Measurements from ENCODE around the gene SEMA5A.
"Not testable (repeated sequence)": the region's sequence is repeated elsewhere in the genome, so short reads cannot be mapped to it uniquely, and the experiment has no call there.

The SEMA5A gene

DNA sequence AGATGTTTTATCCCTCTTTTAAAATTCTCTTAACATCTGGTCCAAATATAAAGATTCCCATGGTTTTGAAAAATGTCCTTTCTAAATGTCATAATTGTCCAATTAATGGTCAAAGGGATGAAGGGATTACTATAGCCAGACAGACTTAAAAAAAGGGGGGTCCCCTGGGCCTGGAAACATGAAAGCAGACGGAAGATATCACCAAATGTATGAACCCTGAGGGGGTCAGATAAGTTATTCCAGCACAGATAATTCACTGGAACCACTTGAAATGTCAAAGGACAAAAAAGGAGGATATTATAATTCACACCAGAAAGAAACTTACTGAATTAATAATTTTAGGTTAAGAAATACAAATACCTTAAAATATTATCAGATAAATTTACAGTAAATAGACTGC, 155.8 kb downstream of the SEMA5A start:
- DNase-seq, result no peak

DNA sequence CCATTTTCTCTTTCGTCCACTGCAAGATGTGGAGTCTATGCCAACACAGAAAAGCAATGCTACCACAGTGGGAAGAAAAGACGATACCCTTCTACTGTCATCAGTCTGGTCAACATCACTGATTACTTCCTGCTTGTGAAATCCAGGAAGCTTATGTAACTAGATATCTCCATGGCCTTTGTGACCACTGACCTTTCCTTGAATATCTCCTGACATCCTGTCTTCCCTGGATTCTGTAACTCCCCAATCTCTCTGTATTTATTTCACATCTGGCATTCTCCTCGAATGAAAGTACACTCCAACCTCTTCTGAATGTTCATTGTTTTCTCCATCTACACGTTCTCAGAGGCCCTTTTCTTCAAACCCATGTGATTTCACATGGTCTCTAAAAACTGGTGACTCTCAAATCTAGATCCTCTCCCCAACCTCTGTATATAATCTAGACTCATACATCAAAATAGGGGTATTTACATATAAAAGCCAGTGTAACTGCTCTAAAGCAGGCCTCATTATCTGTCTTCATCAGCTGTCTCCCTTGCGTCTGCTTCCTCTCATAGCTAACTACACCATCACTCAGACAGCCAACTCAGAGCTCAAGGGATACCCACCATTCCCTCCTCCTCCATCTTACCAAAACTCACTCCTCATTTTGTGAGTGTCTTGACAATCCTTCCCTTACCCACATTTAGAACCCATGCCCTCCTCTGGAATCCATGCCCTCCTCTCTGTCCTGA, 156.8 kb downstream of the SEMA5A start:
- DNase-seq, result peak; percentile 7

DNA sequence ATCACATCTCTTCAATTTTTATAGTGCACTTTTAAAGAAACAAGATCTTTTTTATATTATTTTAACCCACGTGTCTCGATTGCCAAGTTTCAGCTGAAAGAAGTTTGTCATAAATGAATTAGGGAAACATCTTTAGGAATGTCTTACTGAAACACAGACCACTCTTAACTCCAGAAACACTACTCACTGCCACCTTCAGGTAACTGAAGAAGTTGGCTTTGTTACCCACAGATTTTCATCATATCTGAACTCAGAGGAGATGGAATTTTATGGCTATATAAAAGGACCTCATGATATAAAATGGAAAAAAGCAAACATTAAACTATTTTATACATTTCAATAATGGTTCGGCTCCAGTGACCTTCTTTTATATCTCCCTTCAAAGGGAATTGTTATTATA, 158.0 kb downstream of the SEMA5A start:
- no peak for DNase-seq

DNA sequence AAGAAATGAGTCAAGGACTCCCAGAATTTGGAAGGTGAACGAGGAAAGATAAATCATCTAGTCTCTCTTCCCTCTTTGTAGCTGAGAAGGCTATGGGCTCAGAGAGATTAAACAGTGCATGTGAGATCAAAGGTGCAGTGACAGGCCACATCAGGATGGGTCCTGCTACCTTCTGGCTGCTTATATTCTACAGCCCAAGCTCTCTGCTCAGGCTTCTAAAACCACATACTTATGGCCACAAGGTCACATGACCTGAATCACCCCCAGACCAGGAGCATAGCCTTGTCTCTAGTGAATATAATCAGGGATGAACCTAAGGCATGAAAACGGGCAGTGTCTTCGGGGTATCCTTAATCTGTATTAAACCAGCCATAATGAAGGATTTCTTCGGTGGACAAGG, 158.9 kb downstream of the SEMA5A start:
- no peak for DNase-seq

DNA sequence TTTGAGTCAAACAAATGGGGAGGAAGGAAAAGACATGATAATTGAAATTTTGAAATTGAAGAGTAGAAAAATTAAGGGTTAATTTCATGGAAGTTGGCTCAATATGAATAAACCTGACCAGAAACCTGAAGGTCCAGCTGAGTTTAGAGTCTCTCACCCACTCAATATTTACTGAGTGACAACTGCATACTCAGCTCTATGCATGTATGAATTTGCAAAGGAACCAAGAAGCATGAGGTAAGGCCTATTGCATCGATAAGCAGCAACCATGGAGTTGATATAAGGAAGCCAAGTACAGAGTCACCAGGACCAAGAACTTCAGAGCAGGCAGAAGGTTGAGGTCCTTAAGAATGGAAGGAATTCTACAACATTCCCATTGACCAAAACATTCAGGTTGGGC, 163.4 kb downstream of the SEMA5A start:
- no peak for DNase-seq

DNA sequence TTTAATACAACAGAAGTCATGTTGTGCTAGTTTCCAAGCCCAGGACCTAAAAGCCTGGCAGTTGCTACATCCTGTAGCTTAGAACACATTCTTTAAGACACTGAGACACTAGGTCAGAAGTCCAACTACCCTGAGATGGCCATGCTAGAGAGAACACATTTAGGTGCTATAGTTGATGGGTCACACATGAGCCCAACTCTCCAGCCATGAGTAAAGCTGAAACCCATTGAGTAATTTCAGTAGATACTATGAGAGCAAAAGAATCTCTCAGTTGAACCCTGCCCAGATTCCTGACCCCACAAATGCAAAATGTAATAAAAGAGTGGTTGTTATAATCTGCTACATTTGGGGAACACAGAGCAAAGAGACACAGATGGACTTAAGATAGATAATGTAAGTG, 164.4 kb downstream of the SEMA5A start:
- no peak for DNase-seq

DNA sequence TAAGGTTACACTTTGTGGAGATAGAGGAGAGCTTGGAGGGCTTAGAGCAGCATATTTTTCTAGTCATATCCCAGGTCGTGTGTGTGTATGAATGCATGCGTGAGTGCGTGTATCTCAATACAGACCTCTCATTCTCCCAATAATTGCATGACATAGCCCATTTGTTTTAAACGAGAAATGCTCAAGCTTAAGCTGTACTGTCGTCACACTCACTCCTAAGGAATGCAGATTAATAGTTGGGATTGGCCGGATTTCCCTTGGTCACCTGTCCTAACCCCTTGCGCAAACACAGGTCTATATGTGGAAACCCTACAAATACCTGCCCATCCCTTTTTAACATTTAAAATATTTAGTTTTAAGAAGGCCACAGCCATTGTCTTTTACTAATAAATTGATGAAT, 165.8 kb downstream of the SEMA5A start:
- no peak for DNase-seq

DNA sequence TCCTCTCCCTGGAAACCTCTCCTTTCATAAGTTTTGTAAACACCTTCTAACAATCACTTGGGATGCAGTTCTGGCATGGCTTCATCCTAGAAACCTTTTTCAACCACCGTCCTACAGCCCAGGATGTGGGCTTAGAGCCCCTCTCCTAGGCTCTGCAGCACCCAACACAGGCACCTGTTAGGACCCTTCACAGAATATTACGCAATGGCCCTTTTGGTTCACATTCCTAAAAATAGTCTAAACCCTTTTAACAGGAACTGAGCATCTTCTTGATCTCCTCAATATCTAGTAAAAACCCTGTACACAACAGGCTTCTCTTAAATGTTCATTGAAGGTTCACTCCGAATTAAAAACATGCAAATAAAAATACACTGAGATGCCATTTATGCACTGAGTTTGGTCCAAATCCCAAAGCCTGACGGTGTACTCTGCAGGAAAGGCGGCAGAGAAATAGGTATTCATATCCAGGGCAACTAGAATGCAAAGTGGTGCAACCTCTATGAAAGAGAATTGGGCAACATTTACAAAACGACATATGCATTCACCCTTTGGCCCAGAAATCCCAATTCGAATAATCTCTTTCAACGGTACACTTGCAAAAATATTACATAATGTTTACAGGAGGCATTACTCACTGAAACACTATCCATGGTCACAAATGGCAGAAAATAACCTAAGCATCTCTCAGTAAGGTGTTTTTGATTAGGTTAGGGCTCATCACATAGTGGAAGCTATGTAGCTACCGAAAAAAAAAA, 169.3 kb downstream of the SEMA5A start:
- DNase-seq, result no peak

DNA sequence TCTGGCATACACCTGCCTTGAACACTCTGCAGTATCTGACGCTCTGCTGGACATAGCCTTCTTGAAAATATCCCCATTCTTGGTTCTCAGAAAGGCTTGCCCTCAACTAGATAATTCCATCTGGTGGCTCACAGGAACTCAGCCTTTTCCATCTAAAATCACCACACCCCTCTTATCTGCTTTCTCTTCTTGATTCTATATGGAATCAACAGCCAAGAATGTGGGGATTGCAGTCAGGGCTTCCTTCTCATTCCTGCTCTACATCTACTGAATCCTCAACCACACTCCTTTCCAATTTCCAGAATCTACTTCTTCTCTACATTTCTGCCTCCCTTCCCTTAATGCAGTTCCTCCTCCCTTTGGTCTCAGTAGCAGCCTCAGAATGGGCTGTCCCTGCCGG, 170.1 kb downstream of the SEMA5A start:
- no peak for DNase-seq

DNA sequence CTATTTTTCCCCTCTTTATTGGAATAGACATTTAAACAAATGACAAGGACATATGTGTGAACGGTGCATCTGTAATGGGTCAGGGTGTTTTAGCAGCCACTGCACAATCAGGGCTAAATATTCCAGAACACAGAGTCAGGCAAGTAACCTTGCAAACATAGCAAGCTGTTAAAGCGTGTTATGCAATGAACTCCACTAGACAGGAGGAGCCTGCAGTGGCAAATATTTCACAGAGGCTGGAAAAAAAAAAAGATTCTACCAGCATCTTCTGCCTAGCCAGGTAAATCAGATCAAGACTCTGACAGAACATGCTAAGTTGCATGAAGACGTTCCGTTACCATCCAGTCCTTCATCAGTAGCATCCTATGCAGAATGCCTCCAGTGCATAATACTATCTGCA, 171.8 kb downstream of the SEMA5A start:
- no peak for DNase-seq

DNA sequence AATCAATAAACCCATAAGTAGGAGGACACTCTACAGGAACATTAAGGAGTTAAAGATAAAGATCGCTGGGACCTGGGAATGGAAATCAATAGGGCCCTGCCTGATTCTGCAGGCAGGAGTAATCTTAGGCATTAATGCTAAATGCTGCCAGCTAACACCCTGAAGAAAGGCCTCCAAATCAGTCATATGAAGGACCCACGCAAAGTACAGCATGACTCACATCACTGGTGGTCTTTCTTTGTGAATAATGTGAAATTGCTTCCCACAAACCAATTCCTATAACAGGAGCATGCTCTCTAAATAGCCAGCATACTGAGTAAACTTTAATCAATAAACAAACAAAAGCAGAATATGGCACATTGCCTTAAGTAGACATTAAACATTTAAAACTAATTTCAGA, 172.3 kb downstream of the SEMA5A start:
- DNase-seq, result no peak

DNA sequence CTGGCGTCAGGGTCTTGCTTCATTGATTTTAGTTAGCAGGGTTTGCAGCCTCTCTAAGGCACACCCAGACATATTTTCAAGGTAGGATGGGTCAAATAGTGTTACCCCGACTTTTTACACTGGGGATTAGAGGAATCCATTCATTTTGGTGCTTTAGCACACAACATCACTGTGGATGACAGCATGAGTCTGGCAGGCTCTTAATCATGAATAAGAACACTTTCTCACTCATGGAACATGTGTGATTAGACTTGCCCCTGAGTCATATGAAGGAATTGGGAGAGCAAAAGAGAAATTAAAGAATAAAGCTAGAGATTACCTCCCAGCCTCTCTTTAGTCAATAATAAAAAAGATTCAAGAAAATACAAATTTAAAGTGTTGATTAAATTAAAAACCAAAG, 175.6 kb downstream of the SEMA5A start:
- DNase-seq, result no peak

DNA sequence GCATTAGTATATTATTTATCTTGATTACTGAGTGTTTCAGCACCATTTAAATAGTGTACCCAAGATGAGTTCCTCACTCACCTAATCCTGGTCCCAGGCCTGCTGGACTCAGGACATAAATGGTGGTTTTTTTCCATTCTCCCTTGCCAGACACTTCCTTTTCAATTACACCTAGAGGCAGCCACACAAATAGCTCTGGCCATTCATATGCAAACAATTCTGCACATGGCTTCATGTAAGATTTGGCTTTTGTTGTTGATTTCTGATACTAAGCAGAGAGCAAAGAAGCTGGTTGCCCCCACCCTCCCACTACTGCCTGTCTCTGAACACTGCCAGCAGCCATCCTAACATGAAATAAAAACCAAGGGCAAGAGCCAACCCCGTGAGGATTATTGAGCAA, 180.4 kb downstream of the SEMA5A start:
- no peak for DNase-seq

DNA sequence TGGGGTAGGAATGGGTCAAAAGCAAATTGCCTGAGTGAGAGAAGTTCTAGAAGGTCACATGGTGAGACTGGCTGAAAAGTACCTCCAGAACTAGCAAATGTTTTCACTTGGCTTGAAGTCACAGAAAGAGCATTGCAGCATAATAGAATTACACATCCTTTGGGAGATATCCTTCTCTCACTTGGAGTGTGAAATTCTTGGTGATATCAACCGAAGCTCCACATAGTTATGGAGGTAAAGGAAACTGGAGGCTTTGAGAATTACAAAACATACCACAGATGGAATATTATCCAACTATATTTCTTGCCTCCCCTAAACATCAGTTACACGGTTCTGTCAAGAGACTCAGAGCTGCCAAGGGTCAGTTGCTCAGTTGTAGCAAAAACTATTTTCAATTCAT, 182.4 kb downstream of the SEMA5A start:
- no peak for DNase-seq

DNA sequence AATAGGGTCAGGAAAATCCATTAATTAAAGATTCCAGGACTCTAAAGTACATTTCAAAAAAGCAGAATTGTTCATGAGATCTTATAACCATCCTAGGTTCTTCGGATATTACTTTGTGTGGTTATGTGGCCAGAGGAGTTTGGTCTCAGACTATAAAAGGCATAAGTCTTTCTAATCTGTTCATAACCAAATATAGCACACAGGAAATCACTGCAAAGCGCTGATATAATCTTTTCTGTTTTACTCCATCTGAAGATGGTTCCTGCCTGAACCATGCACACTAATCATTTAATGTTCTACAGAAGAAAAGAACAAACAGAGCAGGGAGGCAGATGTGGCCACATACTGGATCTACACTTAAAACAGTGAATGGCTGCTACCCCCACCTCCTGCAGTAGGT, 182.8 kb downstream of the SEMA5A start:
- no peak for DNase-seq

DNA sequence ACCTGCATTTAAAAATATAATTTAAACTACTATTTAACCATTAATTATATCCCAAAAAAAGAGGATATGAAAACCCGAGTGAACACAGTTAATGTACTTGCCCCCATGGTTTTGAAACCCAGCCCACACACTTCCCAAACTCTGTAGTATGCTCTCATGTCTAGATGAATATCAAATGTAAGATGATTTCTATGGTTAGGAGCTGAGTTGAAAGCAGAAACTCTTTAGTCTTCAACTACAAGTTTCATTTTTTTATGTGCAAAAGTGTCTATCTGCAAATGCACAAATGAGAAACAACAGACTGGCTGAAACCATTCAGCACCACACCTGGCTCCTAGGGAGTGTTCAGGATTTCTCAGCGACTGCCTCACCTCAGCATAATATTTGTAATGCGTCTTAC, 183.3 kb downstream of the SEMA5A start:
- DNase-seq, result no peak

DNA sequence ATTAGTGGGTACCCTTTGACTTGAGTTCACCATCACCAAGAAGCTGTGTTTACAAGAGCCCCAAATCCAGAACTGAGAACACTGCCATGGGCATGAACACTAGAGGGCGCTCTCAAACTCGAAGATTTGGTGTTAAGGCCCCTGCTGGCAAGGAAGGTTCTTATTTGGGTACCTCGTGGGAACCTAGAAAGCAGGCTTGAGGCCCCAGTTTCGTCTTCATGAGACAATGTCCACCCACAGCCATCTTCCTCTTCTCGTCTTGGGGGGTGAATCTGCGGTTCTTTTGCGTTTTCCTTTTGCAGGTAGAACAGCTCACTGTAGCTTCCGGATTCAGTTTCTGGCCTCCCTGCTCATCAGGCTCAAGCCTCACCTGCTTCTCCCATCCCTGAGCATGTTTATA, 184.0 kb downstream of the SEMA5A start:
- peak; percentile 60 for DNase-seq

DNA sequence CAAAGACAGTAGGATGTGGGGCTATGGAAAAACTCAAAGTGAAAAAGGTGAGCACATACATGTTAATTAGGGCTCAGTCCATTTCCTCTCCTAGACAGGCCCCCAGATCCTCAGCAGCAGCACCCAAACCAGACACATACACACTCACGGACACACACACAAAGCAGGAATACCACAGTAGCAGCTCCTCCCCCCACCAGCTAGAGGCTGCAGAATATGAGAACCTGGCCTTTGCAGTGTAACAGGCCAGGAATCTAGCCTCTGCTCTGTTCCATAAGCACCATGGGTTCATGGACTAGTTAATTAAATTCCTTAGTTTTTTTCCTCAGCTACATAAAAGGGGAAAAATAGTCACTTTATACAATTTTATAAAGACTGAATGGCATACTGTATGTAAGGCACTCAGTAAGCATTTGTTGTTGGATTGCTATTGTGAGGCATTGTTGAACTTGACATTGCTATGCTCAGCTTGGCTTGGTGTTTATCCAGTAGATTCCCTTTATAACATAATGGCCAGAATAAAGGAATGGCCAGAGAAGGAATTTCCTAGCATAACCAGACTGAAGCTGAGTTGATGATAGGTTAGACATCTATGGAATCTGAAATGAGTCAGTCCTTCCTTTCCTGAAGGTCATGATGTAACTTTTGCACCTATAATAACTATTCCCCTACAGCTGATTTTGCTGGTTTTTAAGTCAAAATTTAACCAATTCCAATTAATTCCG, 186.8 kb downstream of the SEMA5A start:
- no peak for DNase-seq

DNA sequence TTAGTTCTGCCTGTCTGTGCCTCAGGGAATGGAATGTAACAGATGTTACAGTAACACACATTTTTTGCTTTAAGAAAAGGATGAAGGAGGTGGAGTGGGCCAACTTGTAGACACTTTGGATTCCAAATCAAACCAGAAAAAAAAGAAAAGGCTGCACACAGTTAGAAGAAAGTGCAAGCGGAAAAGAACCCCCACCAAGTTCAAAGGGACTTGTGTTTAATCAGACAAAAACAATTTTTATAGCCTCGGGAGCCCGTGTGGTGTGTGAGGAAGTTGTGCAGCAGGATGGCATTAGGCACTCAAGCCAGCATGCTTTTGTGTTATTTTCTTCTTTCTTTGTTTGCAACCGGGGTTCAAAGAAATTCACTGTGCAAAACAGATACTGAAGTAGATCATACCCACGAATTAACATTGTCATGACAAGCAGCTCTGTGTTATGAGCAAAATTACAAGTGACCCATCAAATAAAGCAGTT, 189.5 kb downstream of the SEMA5A start:
- DNase-seq, result no peak

DNA sequence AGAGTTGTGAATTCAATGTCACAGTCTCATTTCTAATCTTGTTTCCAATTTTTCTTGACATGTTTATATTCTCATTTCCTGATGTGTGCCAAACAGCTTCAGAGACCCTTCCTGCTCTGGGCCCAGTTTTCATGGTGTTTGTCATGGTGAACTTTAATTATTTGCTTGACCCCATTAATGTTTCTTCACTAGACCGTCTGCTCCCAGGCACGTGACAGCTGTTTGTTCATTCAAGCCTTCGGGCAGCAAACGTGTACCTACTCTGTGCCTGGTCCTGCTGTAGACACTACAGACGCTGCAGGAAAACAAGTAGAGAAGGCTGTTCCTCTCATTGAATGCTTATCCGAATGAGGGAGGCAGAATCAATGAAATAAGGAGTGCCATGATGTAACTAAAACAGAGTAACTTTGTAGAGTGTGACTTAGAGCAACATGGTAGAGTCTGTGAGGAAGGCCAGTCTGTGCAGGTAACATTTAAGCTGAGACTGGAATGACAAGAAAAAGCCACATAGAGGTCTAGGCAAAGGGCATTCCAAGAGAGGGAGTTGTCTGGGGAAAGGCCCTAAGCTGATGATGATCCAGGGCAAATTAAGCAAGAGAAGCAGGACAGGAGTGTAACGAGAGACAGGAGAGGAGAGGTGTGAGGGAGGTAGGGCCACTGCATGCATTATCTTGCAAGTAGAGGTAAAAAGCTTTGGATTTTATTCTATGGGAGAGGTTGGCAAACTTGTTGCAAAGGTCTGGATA, 191.4 kb downstream of the SEMA5A start:
- no peak for DNase-seq

DNA sequence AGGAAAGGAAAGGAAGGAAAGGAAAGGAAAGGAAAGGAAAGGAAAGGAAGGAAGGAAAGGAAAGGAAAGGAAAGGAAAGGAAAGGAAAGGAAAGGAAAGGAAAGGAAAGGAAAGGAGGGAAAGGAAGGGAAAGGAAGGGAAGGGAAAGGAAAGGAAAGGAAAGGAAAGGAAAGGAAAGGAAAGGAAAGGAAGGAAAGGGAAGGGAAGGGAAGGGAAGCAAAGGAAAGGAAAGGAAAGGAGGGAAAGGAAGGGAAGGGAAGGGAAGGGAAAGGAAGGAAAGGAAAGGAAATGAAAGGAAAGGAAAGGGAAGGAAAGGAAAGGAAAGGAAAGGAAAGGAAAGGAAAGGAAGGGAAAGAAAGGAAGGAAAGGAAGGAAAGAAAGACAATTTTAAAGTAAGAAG, 192.8 kb downstream of the SEMA5A start:
- DNase-seq, result not testable (repeated sequence)

DNA sequence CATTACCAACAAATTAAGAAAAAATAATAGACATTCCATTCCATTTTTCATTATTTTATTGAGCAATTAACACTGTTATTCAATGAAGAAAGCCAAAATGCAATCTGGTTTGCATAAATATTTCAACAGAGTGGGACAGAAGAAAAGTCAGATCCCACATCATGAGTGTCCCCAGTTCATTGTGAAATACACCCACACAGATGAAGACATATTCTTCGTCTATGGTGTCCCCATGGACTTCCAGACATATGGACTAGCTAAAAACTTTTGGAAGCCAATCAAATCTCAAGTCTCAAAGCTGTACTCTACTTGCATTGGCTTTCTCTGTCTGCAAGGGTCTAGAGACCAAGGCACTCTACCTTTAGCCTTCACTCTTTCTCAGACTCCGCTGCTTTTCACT, 194.3 kb downstream of the SEMA5A start:
- DNase-seq, result no peak

DNA sequence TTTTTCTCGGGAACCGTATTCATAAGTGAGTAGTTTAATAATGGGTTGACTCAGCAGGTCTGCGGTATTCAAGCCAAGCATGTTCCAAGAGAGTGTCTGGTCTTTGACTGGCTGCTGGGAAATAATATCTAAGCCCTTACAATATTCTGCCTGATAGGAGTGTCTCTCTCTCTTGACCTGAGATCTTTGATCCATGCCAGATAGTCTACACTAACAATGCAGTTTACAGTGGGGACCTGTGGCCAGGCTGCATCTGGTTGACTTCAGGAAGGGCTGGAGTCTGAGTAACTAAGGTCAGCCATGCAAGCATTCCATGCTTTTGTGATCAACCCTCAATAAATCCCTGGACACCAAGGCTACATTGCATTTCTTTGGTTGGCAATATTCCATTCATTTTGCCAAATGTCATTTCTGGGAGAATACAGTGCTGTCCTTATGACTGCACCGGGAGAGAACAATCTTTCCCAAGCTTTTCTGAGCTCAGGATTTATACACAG, 195.5 kb downstream of the SEMA5A start:
- DNase-seq, result no peak
